ENCODE data around the gene TIAM1.

- TF ChIP-seq, protein P1, sequence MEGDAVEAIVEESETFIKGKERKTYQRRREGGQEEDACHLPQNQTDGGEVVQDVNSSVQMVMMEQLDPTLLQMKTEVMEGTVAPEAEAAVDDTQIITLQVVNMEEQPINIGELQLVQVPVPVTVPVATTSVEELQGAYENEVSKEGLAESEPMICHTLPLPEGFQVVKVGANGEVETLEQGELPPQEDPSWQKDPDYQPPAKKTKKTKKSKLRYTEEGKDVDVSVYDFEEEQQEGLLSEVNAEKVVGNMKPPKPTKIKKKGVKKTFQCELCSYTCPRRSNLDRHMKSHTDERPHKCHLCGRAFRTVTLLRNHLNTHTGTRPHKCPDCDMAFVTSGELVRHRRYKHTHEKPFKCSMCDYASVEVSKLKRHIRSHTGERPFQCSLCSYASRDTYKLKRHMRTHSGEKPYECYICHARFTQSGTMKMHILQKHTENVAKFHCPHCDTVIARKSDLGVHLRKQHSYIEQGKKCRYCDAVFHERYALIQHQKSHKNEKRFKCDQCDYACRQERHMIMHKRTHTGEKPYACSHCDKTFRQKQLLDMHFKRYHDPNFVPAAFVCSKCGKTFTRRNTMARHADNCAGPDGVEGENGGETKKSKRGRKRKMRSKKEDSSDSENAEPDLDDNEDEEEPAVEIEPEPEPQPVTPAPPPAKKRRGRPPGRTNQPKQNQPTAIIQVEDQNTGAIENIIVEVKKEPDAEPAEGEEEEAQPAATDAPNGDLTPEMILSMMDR (IDR thresholded peaks at IDR 0.05) = no peak
- TF ChIP-seq POLR2A (IDR thresholded peaks at IDR 0.05) = no peak
These were observed 201.0 kb downstream of the TIAM1 start for GRCh38 chr21:31143036-31143435.
